SIG-M5 (cell line): Measurements from ENCODE around the gene ZNF446.
"Not testable (repeated sequence)": the region's sequence is repeated elsewhere in the genome, so short reads cannot be mapped to it uniquely, and the experiment has no call there.

Experiments used
- DNase-seq: peaks from one replicate; lab custom pipeline; 2025; lab: John Stamatoyannopoulos, UW

ZNF446 gene

GRCh38 chr19:58475714-58476497 is at the start of gene ZNF446:
TSS of gene ZNF446 (plus strand) at chr19:58476352. CDS start at chr19:58477219, 867 bp downstream.
- DNase-seq, result peak; percentile 88

- no peak for DNase-seq
Measured at GRCh38 chr19:58428617-58429016, 47.5 kb upstream of the ZNF446 start.

GRCh38 chr19:58429745-58430144 is 46.4 kb upstream of the ZNF446 start:
- no peak for DNase-seq

- no peak for DNase-seq
Measured at GRCh38 chr19:58434217-58434616, 41.9 kb upstream of the ZNF446 start.

GRCh38 chr19:58439576-58440554 is 36.3 kb upstream of the ZNF446 start, which contains the start of gene ZNF132:
TSS of gene ZNF132 (minus strand) at chr19:58440153. CDS start at chr19:58439821, 332 bp downstream.
- no peak for DNase-seq

GRCh38 chr19:58440556-58440955 is 35.6 kb upstream of the ZNF446 start:
- DNase-seq, result no peak

- not testable (repeated sequence) for DNase-seq
Measured at GRCh38 chr19:58442986-58443385, 33.2 kb upstream of the ZNF446 start.

GRCh38 chr19:58448860-58449259 is 27.3 kb upstream of the ZNF446 start:
- DNase-seq, result not testable (repeated sequence)

GRCh38 chr19:58449980-58450379 is 26.2 kb upstream of the ZNF446 start:
- DNase-seq, result not testable (repeated sequence)

GRCh38 chr19:58450856-58451357 is 25.2 kb upstream of the ZNF446 start:
- DNase-seq, result no peak

GRCh38 chr19:58451358-58452101 is 24.6 kb upstream of the ZNF446 start, which contains the start of gene ZNF324B:
TSS of gene ZNF324B (plus strand) at chr19:58451622. CDS start at chr19:58453702, 2,080 bp downstream.
- peak; percentile 51 for DNase-seq

- no peak for DNase-seq
Measured at GRCh38 chr19:58453743-58454142, 22.4 kb upstream of the ZNF446 start.

GRCh38 chr19:58455306-58455705 is 20.8 kb upstream of the ZNF446 start:
- DNase-seq, result no peak

GRCh38 chr19:58456111-58456510 is 20.0 kb upstream of the ZNF446 start:
- no peak for DNase-seq

GRCh38 chr19:58460039-58460438 is 16.1 kb upstream of the ZNF446 start:
- no peak for DNase-seq

- DNase-seq, result no peak
Measured at GRCh38 chr19:58466089-58466759, 9.9 kb upstream of the ZNF446 start.

GRCh38 chr19:58466760-58467589 is 9.2 kb upstream of the ZNF446 start, which contains the start of gene ZNF324:
TSS of gene ZNF324 (plus strand) at chr19:58467080. CDS start at chr19:58469186, 2,106 bp downstream.
- DNase-seq, result peak; percentile 57

- no peak for DNase-seq
Measured at GRCh38 chr19:58468216-58468839, 7.8 kb upstream of the ZNF446 start.

- no peak for DNase-seq
Measured at GRCh38 chr19:58469241-58470013, 6.7 kb upstream of the ZNF446 start.
